Peyer's patch (tissue), 4 donors: ENCODE results near the gene MPC2. TPM values are rescaled to one million over a fixed set of nuclear protein-coding genes. Genes with fewer than 3 reads are reported as not detected.

Source experiments
- DNase-seq, 3 donors: peaks; one replicate each; pipeline ENCODE4 v3.0.0-alpha.2; 2017 to 2019
- H3K27ac ChIP-seq, 4 donors: fragments of 200-600 bp; sonication (generic); one replicate each; pipeline ENCODE4 v1.5.1; 2016 to 2019
- H3K27me3 ChIP-seq, 2 donors: fragments of 200-600 bp; sonication (generic); one replicate each; pipeline ENCODE4 v1.5.1; 2019
- H3K36me3 ChIP-seq, 3 donors: fragments of 200-600 bp; sonication (generic); one replicate each; pipeline ENCODE4 v1.5.1; 2016 to 2019
- H3K4me1 ChIP-seq, 4 donors: fragments of 200-600 bp; sonication (generic); one replicate each; pipeline ENCODE4 v1.5.1; 2016 to 2019
- H3K4me3 ChIP-seq, 4 donors: fragments of 200-600 bp; sonication (generic); 1 replicate in 3 of 4; 2 replicates in 1 of 4; pipeline ENCODE4 v1.5.1; 2016 to 2019; ENCODE audit warnings: mild to moderate bottlenecking in 1 of 4
- H3K9me3 ChIP-seq, 4 donors: fragments of 200-600 bp; sonication (generic); one replicate each; pipeline ENCODE4 v1.5.1; 2016 to 2019; ENCODE audit warnings: mild to moderate bottlenecking in 1 of 4
- POLR2A ChIP-seq, 2 donors: fragments of 450-650 bp; IDR thresholded peaks; one replicate each; pipeline ENCODE4 v1.5.1; 2017; ENCODE audit warnings: antibody characterized with exemption in 2 of 2, mild to moderate bottlenecking in 2 of 2, moderate library complexity in 2 of 2
- total RNA-seq, 4 donors: library from RNA; depleted of rRNA; stranded (reverse); fragments of >200 nt; gene quantifications; one replicate each; pipeline ENCODE4 v1.1.0, GENCODE V29; 2016
- TF ChIP-seq, protein P1 (sequence below), 6 experiments: fragments of 450-650 bp in 4 of 6; fragments of 200-600 bp in 2 of 6; sonication (generic) in 1 of 6; IDR thresholded peaks; one replicate each; pipeline ENCODE4 v1.5.1; 2017 to 2019; ENCODE audit warnings: antibody characterized with exemption in 6 of 6, mild to moderate bottlenecking in 3 of 6, moderate library complexity in 1 of 6

Gene MPC2
- total RNA-seq, 4 donors from 2014 or later, result 31.6 to 93.9 (median 61.6) TPM

DNA sequence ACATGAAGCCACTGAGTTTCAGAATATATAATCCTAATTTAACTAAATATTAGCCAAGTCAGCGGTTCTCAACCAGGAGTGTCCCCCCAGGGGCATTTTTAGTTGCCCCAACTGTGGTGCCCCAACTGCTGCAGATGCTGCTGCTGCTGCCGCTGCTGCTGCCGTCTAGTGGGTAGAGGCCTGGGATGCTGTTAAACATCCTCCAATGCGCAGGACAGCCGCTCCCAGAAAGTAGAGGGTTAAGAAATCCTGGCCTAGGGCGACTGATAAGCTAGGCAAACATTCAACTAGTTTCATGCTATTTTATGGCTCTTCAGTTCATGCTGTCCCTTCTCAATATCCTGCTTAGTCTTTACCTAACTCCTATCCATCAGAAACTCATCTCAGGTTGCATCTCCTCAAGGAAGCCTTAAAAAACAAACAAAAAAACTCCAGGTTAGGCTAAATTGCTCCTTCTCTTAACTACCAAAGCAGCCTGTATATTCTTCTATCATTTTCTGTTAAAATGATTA lies 10.3 kb downstream of the MPC2 start:
- H3K27me3 ChIP-seq, result no peaks in the 10 kb centered on the region
- peak overlapping the region in 2 of 4 donors; percentile 5 to 70 for H3K27ac ChIP-seq
- H3K4me3 ChIP-seq, result peak overlapping the region in 1 of 4 donors; percentile 26
- no peak for TF ChIP-seq POLR2A (IDR thresholded peaks at IDR 0.05)
- TF ChIP-seq, protein P1, sequence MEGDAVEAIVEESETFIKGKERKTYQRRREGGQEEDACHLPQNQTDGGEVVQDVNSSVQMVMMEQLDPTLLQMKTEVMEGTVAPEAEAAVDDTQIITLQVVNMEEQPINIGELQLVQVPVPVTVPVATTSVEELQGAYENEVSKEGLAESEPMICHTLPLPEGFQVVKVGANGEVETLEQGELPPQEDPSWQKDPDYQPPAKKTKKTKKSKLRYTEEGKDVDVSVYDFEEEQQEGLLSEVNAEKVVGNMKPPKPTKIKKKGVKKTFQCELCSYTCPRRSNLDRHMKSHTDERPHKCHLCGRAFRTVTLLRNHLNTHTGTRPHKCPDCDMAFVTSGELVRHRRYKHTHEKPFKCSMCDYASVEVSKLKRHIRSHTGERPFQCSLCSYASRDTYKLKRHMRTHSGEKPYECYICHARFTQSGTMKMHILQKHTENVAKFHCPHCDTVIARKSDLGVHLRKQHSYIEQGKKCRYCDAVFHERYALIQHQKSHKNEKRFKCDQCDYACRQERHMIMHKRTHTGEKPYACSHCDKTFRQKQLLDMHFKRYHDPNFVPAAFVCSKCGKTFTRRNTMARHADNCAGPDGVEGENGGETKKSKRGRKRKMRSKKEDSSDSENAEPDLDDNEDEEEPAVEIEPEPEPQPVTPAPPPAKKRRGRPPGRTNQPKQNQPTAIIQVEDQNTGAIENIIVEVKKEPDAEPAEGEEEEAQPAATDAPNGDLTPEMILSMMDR (IDR thresholded peaks at IDR 0.05), result peak in 2 of 6 experiments; percentile 32 to 44
- peaks cover 0 to 12% (median 0%) of the 10 kb centered on the region in 4 donors for H3K4me1 ChIP-seq
- peak in 2 of 3 donors; percentile 67 to 78 for DNase-seq
- H3K36me3 ChIP-seq, result no peaks in the 10 kb centered on the region
- no peaks in the 10 kb centered on the region for H3K9me3 ChIP-seq

DNA sequence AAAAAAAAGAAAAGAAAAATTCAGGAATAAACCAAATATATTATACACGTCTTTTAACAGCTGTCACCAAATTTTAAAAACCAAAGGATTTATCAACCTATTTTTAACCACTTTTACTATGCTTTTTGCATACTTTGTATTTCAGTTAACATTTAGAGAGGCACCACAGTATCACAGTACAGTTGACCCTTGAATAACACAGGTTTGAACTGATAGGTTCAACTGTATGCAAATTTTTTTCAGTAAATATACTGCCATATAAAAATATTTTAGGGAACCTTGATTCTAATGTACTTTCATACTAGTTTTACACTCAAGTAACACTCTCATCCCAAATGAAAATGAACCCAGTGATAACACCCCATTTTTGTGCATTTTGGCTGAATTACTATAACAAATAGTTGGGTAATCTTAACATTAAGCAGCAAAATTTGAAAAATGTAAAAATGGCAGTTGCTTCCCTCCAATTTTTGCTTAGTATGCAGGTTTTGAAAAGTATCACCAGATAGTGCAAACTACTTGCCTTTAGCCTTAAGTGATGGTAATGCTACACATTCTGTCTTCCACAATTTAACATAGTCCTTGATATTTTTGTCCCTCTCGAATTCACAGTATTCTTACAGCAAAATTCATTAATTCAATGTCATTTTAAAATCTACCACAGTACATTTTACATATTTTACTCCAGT lies 12.2 kb downstream of the MPC2 start:
- Histone ChIP-seq H3K9me3 (no peaks in the 10 kb centered on the region), H3K4me1 (peaks cover 0 to 12% (median 0%) of the 10 kb centered on the region in 4 donors), H3K27me3 (no peaks in the 10 kb centered on the region), H3K36me3 (peaks cover 0 to 3% (median 0%) of the 10 kb centered on the region in 3 donors), H3K27ac (no peak overlapping the region), H3K4me3 (no peak overlapping the region)
- no peak for DNase-seq
- TF ChIP-seq, protein P1 (IDR thresholded peaks at IDR 0.05), result no peak
- no peak for TF ChIP-seq POLR2A (IDR thresholded peaks at IDR 0.05)

DNA sequence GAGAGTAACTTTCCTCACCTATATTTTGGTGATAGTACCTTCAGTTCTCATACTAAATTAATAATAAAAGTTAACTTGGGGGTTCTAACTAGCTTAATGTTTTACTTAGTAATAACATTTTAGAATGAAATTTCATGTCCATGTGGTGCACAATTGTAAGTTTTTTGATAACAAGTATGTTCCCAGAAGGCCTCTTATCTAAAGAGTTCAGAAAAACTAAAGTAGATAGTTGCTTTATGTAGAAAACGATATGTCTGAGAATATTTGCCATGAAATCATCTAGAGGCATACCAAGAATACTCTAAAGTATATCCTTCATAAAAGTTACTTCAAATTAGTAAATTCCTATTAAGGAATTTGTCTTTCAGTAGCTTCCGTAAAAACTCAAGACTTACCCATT lies 12.8 kb downstream of the MPC2 start:
- peaks cover 0 to 12% (median 0%) of the 10 kb centered on the region in 4 donors for H3K4me1 ChIP-seq
- no peak overlapping the region for H3K4me3 ChIP-seq
- no peaks in the 10 kb centered on the region for H3K9me3 ChIP-seq
- TF ChIP-seq POLR2A (IDR thresholded peaks at IDR 0.05), result no peak
- TF ChIP-seq, protein P1 (IDR thresholded peaks at IDR 0.05), result no peak
- H3K36me3 ChIP-seq, result peaks cover 0 to 7% (median 0%) of the 10 kb centered on the region in 3 donors
- no peak for DNase-seq
- H3K27ac ChIP-seq, result no peak overlapping the region
- H3K27me3 ChIP-seq, result no peaks in the 10 kb centered on the region

DNA sequence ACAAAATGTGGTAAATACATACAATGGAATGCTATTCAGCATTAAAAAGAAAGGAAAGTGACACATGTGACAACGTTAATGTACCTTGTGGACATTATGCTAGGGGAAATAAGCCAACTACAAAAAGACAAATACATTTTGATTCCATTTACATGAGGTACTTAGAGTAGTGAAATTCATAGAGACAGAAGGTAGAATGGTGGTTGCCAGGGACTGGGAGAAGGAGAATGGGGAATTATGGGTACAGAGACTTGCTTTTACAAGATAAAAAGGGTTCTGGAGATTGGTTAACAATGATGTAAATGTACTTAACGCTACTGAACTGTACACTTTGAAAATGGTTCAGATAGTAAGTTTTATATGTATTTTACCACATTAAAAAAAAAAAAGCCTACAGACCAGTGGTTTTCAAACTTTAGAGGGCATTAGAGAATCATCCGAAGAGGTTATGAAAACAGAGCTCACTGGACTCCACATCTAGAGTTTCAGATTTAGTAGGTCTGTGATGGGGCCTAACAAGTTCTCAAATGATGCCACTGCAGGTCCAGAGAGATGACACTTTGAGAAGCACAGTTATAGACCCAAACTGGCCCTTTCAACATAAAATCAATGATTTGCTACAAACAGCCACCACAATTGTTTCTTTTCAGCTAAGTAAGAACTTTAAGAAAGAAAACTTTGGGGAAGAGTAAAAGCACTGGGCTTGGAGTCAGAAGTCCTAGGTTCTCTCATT lies 13.4 kb downstream of the MPC2 start:
- Histone ChIP-seq H3K4me3 (no peak overlapping the region), H3K36me3 (peaks cover 0 to 7% (median 0%) of the 10 kb centered on the region in 3 donors), H3K27me3 (no peaks in the 10 kb centered on the region), H3K4me1 (peaks cover 0 to 12% (median 0%) of the 10 kb centered on the region in 4 donors), H3K9me3 (no peaks in the 10 kb centered on the region), H3K27ac (no peak overlapping the region)
- no peak for DNase-seq
- TF ChIP-seq, protein P1 (IDR thresholded peaks at IDR 0.05), result no peak
- TF ChIP-seq POLR2A (IDR thresholded peaks at IDR 0.05), result no peak

DNA sequence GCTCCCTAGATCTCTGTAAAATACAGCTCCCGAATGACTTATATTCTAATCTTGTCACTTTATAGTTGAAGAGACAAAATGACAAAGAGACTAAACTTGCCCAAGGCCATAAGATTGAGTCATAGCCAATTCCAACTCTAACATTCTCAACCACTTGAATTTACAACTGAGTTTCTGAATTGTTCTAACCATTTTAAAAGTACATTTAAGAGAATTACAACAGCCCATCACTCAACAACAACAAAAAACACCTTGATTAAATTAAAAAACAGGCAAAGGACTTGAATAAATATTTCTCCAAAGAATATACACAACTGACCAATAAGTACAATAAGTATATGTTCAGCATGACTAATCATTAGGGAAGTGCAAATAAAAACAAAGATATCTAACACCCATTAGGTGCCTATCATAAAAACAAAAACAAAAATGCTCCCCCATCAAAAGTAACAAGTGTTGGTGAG lies 14.2 kb downstream of the MPC2 start:
- TF ChIP-seq, protein P1 (IDR thresholded peaks at IDR 0.05), result no peak
- no peak for TF ChIP-seq POLR2A (IDR thresholded peaks at IDR 0.05)
- H3K27ac ChIP-seq, result no peak overlapping the region

More for the DNA sequence above, 14.2 kb downstream of the MPC2 start:
- Histone ChIP-seq H3K4me1 (peaks cover 0 to 12% (median 0%) of the 10 kb centered on the region in 4 donors), H3K36me3 (peaks cover 0 to 15% (median 0%) of the 10 kb centered on the region in 3 donors), H3K27me3 (no peaks in the 10 kb centered on the region), H3K9me3 (no peaks in the 10 kb centered on the region), H3K4me3 (no peak overlapping the region)
- no peak for DNase-seq
